A673 (cell line): ENCODE results near the gene CNFN. TPM values are rescaled to one million over a fixed set of nuclear protein-coding genes. Genes with fewer than 3 reads are reported as not detected.

Experiments used
- BruUV-seq: library from RNA; stranded (reverse); fragments of 400-500 nt; replicated peaks from 2 replicates; lab custom pipeline; 2021; lab: Mats Ljungman, UMichigan
- CTCF ChIA-PET: fragments of 300-600 bp; sonication (Branson Sonifier 250); formaldehyde crosslinking; loops from one replicate; lab custom pipeline; 2022; ENCODE audit warnings: antibody characterized with exemption; lab: Charles Lee
- POLR2A ChIA-PET: fragments of 300-600 bp; sonication (Branson Sonifier 250); formaldehyde crosslinking; loops from one replicate; lab custom pipeline; 2022; ENCODE audit warnings: antibody characterized with exemption; ENCODE audit not compliant: low non-redundant PET; lab: Charles Lee
- DNase-seq: peaks from one replicate; pipeline ENCODE4 v3.0.0-alpha.2; 2015; ENCODE audit warnings: low spot score
- H3K27ac ChIP-seq: fragments of 200-600 bp; sonication (generic); 2 replicates; pipeline ENCODE4 v1.5.1; 2016; ENCODE audit warnings: mixed run types, low read depth, mild to moderate bottlenecking, mixed read lengths, antibody characterized with exemption, low read length; ENCODE audit not compliant: poor library complexity, severe bottlenecking
- H3K27me3 ChIP-seq: fragments of 200-600 bp; sonication (generic); replicated peaks from 2 replicates; pipeline ENCODE4 v1.6.1; 2017; ENCODE audit warnings: mixed run types, low read depth, mild to moderate bottlenecking, mixed read lengths, antibody characterized with exemption, low read length; ENCODE audit not compliant: insufficient read depth, poor library complexity
- H3K36me3 ChIP-seq: fragments of 200-600 bp; sonication (generic); 2 replicates; pipeline ENCODE4 v1.6.1; 2016; ENCODE audit warnings: mixed run types, mild to moderate bottlenecking, mixed read lengths, antibody characterized with exemption, low read length; ENCODE audit not compliant: insufficient read depth, poor library complexity, severe bottlenecking
- H3K4me1 ChIP-seq: fragments of 200-600 bp; sonication (generic); 2 replicates; pipeline ENCODE4 v1.6.1; 2017; ENCODE audit warnings: mixed run types, mild to moderate bottlenecking, mixed read lengths, antibody characterized with exemption, low read length; ENCODE audit not compliant: insufficient read depth, poor library complexity, severe bottlenecking
- H3K4me3 ChIP-seq: fragments of 200-600 bp; sonication (generic); 2 replicates; pipeline ENCODE4 v1.5.1; 2016; ENCODE audit warnings: low read depth, mixed run types, mild to moderate bottlenecking, mixed read lengths, low read length; ENCODE audit not compliant: poor library complexity, severe bottlenecking
- H3K9me3 ChIP-seq: fragments of 200-600 bp; sonication (generic); 2 replicates; pipeline ENCODE4 v1.6.1; 2016; ENCODE audit warnings: mixed run types, low read depth, mild to moderate bottlenecking, mixed read lengths, antibody characterized with exemption, low read length; ENCODE audit not compliant: poor library complexity, severe bottlenecking
- CTCF ChIP-seq: fragments of 300-800, 200-600 bp; sonication (generic); conservative IDR thresholded peaks from 2 replicates; pipeline ENCODE4 v1.5.1; 2017; ENCODE audit warnings: low read depth, mild to moderate bottlenecking, antibody characterized with exemption, low read length, moderate library complexity, mixed read lengths
- EZH2 ChIP-seq: fragments of 200-600 bp; sonication (generic); IDR thresholded peaks from 2 replicates; pipeline ENCODE4 v1.6.1; 2017; ENCODE audit warnings: borderline replicate concordance, low read depth, mild to moderate bottlenecking, mixed read lengths, antibody characterized with exemption, low read length; ENCODE audit not compliant: poor library complexity, severe bottlenecking
- intact Hi-C: fragments of 100-400 bp; cut with micrococcal nuclease; formaldehyde crosslinking; loops from one replicate; pipeline ENCODE4 v1.10.0; 2022; ENCODE audit not compliant: unreplicated experiment
- total RNA-seq: library from RNA; stranded (reverse); gene quantifications from 2 replicates; pipeline ENCODE4 v1.2.3, GENCODE V29; 2021

The CNFN gene
- total RNA-seq, 1 experiment from 2014 or later = not detected

GRCh38 chr19:42351079-42351735 lies 38.9 kb downstream of the CNFN start:
- no peak for DNase-seq
- intact Hi-C loops = no loop called here
- BruUV-seq = no TSS peak
- ChIA-PET CTCF (no interaction called here), POLR2A (no interaction called here)
- no peak for TF ChIP-seq EZH2
- TF ChIP-seq CTCF = no peak
- H3K36me3 ChIP-seq = no peaks in the 10 kb centered on the region
- no peaks in the 10 kb centered on the region for H3K9me3 ChIP-seq
- H3K4me3 ChIP-seq = no peak overlapping the region
- no peak overlapping the region for H3K27ac ChIP-seq
- H3K4me1 ChIP-seq = no peaks in the 10 kb centered on the region
- no peaks in the 10 kb centered on the region for H3K27me3 ChIP-seq

GRCh38 chr19:42350417-42350816 lies 39.7 kb downstream of the CNFN start:
- H3K9me3 ChIP-seq = no peaks in the 10 kb centered on the region
- TF ChIP-seq CTCF (no peak), EZH2 (no peak)
- no peak overlapping the region for H3K4me3 ChIP-seq
- POLR2A ChIA-PET = no interaction called here
- no peak overlapping the region for H3K27ac ChIP-seq
- no peak for DNase-seq
- H3K4me1 ChIP-seq = no peaks in the 10 kb centered on the region
- no TSS peak for BruUV-seq
- H3K36me3 ChIP-seq = peaks cover 1% of the 10 kb centered on the region
- intact Hi-C loops = no loop called here
- CTCF ChIA-PET = interaction anchor here (0.7 kb wide), 1 partner anchor 702 kb away, joined by 3 read pairs; no protein-coding TSS in a partner anchor
- H3K27me3 ChIP-seq = no peaks in the 10 kb centered on the region

DNA sequence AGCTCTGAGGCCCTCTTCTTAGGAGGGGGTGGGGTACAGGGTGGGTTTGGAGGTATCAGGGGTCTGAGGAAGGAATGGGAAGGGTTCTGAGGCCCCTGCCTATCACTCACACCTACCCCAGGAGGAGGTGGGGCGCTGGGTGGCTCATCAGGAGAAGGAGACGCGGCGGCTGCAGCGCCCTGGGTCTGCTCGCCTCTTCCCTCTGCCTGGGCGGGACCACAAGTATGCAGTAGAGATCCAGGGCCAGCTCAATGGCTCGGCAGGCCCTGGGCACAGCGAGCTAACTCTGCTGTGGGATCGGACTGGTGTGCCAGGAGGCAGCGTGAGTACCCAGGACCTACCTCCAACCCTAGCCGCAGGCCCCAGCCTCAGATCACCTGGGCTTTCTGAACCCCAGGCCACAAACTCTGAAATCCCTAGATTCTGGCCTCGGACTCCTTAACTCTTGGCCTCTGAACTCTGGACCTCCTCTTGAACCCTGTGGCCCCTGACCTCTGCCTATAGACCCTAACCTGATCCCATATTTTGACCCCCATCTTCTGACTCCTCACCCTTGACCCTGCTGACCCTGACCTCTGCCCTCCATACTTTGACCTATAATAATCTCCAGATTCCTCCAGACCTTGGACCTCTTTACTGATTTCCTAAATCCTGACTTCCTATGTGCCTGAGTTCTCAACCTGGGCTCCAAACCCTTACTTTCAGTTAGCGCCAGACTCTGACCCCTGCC lies 40.6 kb downstream of the CNFN start:
- H3K27ac ChIP-seq = no peak overlapping the region
- POLR2A ChIA-PET = no interaction called here

More for the DNA sequence above, 40.6 kb downstream of the CNFN start:
- CTCF ChIA-PET = interaction anchor here (0.6 to 0.7 kb wide), 2 partner anchors 31 to 98 kb away, joined by 6 read pairs; no protein-coding TSS in a partner anchor
- no peak for TF ChIP-seq EZH2
- no peak for TF ChIP-seq CTCF
- BruUV-seq = no TSS peak
- Histone ChIP-seq H3K4me3 (no peak overlapping the region), H3K9me3 (no peaks in the 10 kb centered on the region), H3K27me3 (no peaks in the 10 kb centered on the region), H3K4me1 (no peaks in the 10 kb centered on the region), H3K36me3 (peaks cover 5% of the 10 kb centered on the region)
- no peak for DNase-seq
- intact Hi-C loops = no loop called here
